ENCODE results near the gene ADORA2A. TPM values are rescaled to one million over a fixed set of nuclear protein-coding genes. Genes with fewer than 3 reads are reported as not detected.

ADORA2A gene
- total RNA-seq, 1 experiment from 2014 or later, result 3.5 TPM

DNA sequence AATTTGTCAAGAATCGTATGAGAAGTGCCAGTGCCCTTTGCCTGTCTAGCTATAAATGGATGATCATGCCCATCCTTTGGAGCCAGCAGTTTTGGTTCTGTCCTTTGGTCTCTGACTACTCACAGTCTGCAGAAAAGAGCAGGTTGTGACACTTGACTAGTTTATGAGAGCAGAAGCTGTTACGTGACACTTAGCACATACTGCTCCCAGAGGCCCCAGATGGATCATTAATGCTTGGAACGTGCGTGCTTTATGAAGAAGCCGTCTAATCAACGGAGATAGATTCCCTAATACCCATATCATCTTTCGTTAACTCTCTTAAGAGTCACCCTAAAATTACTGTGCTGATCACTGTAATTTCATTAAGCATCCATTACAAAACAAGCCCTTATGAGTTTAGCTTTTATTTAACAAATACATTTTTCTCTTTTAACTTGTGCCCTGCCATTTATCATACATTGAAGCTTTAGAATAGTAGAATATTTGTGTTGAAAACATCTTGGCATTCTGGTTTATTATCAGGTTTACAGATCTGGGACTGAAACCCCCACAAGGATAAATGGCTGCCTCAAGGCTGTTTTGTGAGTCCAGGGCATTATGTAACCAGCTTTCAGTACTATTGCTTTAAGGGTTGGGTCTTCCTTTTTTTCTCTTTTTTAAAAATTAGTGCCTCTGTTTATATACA is 47.0 kb upstream of the ADORA2A start:
- Histone ChIP-seq H2BK120ac (ENCODE audit: low read depth, low read length, poor library complexity, severe bottlenecking) (no peak overlapping the region), H3K27me3 (ENCODE audit: insufficient read depth, low read length) (no peaks in the 10 kb centered on the region), H2BK15ac (ENCODE audit: low read depth, low read length) (no peak overlapping the region), H3K18ac (ENCODE audit: insufficient read length, low read depth, low read length) (no peak overlapping the region), H3K9me3 (ENCODE audit: control insufficient read depth, low read depth, low read length) (no peaks in the 10 kb centered on the region), H3K14ac (ENCODE audit: insufficient read depth, low read length) (no peak overlapping the region), H4K91ac (ENCODE audit: insufficient read length, low read depth, low read length) (no peak overlapping the region), H2BK5ac (ENCODE audit: insufficient read length, low read length) (no peak overlapping the region), H3K4ac (ENCODE audit: low read depth, low read length) (no peak overlapping the region), H3K9ac (ENCODE audit: extremely low read depth, insufficient read length, low read length) (no peak overlapping the region), H4K20me1 (ENCODE audit: control insufficient read depth, insufficient read depth, insufficient read length) (no peaks in the 10 kb centered on the region), H3T11ph (ENCODE audit: low read length) (no peak overlapping the region), H3K4me2 (ENCODE audit: insufficient read depth, insufficient read length, low read length) (no peak overlapping the region), H4K8ac (replicated peaks; ENCODE audit: insufficient read length, low read depth, low read length) (no peak overlapping the region), H2AK5ac (ENCODE audit: insufficient read length, low read length) (no peak overlapping the region), H3K79me1 (ENCODE audit: insufficient read depth, low read depth, low read length, poor library complexity, severe bottlenecking) (no peaks in the 10 kb centered on the region), H3K23ac (ENCODE audit: insufficient read length, low read depth, low read length) (no peak overlapping the region), H3K27ac (ENCODE audit: insufficient read length, low read depth, low read length) (no peak overlapping the region), H2AFZ (ENCODE audit: low read length) (no peak overlapping the region), H4K5ac (ENCODE audit: insufficient read length, low read depth, low read length) (no peak overlapping the region), H2BK12ac (ENCODE audit: insufficient read length, low read depth, low read length) (no peak overlapping the region), H3K79me2 (ENCODE audit: insufficient read depth, low read length) (no peaks in the 10 kb centered on the region), H3K56ac (ENCODE audit: insufficient read length, low read depth, low read length) (no peak overlapping the region), H3K23me2 (ENCODE audit: insufficient read length, low read depth, low read length, poor library complexity, severe bottlenecking) (no peaks in the 10 kb centered on the region), H2BK20ac (ENCODE audit: low read depth, low read length, poor library complexity, severe bottlenecking) (no peak overlapping the region), H3K4me1 (ENCODE audit: insufficient read depth, low read length) (no peaks in the 10 kb centered on the region)
- TF ChIP-seq, protein P1, sequence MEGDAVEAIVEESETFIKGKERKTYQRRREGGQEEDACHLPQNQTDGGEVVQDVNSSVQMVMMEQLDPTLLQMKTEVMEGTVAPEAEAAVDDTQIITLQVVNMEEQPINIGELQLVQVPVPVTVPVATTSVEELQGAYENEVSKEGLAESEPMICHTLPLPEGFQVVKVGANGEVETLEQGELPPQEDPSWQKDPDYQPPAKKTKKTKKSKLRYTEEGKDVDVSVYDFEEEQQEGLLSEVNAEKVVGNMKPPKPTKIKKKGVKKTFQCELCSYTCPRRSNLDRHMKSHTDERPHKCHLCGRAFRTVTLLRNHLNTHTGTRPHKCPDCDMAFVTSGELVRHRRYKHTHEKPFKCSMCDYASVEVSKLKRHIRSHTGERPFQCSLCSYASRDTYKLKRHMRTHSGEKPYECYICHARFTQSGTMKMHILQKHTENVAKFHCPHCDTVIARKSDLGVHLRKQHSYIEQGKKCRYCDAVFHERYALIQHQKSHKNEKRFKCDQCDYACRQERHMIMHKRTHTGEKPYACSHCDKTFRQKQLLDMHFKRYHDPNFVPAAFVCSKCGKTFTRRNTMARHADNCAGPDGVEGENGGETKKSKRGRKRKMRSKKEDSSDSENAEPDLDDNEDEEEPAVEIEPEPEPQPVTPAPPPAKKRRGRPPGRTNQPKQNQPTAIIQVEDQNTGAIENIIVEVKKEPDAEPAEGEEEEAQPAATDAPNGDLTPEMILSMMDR (conservative IDR thresholded peaks at IDR 0.05), result no peak
- H3K9me3 Mint-ChIP-seq, result no peaks in the 10 kb centered on the region
- H3K27ac Mint-ChIP-seq, result no peak overlapping the region
- H3K27me3 Mint-ChIP-seq (ENCODE audit: low read depth), result no peaks in the 10 kb centered on the region
- no peak overlapping the region for H3K4me3 Mint-ChIP-seq
- no peak for DNase-seq
- no CpG with 5 or more reads among the region's 7 CpGs for WGBS (ENCODE audit: extremely low coverage, insufficient read length, low lambda C conversion rate)
- H3K4me1 Mint-ChIP-seq, result no peaks in the 10 kb centered on the region
- peaks cover 6 to 41% (median 22%) of the 10 kb centered on the region in 3 experiments; a peak in 6 of 7 replicates for H3K36me3 Mint-ChIP-seq (ENCODE audit: insufficient read depth in 1 of 3, low read depth in 3 of 3)

Measured in H9 (cell line).